HG03354 (cell line): Measurements from ENCODE around the gene SEMA5A.
A peak's percentile ranks its signal among the peaks of the same experiment; 100 is the strongest.

Source experiments
- ATAC-seq: cut with Tn5 transposase; IDR thresholded peaks from one replicate; pipeline ENCODE4 v1.9.1; 2021; ENCODE audit warnings: mild to moderate bottlenecking; ENCODE audit not compliant: unreplicated experiment, poor library complexity, severe bottlenecking

The SEMA5A gene

GRCh38 chr5:9166202-9167112 lies 379.4 kb downstream of the SEMA5A start:
- ATAC-seq: no peak

- ATAC-seq: no peak
Observed at GRCh38 chr5:9165546-9165945, 380.3 kb downstream of the SEMA5A start.

GRCh38 chr5:9160747-9161146 lies 385.1 kb downstream of the SEMA5A start:
- no peak for ATAC-seq

DNA sequence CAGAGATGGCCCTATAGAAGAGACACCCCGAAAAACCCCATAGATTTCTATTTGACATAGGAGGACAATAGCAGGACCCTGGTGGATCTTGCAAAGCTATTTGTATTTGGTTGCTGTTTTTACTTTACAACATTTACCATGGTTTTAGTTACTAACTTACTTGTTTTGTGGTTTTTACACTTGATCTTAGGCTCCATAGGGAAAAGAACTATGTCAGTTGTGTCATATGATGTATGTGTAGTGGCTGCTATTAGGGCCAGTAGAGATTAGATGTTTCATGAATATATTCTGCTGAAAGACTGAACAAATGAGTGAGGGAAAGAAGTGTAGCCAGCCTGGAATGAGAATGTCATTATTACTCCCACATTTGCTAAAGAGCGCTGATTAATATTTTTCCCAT lies 388.1 kb downstream of the SEMA5A start:
- no peak for ATAC-seq

DNA sequence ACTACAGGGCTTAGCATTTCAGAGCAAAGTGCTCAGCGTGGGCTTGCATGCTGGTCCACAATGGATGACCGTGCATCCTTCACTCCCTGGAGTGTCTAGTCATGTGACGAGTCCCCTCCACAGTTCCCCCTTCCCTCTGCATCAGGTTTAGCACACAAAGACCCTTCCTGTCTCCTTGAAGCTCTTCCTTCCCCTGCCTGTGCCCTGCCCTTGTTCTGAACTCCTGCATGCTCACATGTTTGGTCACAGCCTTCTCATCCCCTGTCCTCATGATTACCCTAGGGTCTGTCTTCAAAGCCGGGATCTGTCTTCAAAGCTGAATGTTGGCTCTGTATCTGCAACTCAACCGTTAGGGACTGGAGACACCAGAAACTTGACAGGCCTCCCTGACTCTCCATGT lies 388.9 kb downstream of the SEMA5A start:
- ATAC-seq: no peak

GRCh38 chr5:9156282-9156681 lies 389.6 kb downstream of the SEMA5A start:
- ATAC-seq: no peak

- no peak for ATAC-seq
Observed at GRCh38 chr5:9151684-9152427, 394.0 kb downstream of the SEMA5A start.

DNA sequence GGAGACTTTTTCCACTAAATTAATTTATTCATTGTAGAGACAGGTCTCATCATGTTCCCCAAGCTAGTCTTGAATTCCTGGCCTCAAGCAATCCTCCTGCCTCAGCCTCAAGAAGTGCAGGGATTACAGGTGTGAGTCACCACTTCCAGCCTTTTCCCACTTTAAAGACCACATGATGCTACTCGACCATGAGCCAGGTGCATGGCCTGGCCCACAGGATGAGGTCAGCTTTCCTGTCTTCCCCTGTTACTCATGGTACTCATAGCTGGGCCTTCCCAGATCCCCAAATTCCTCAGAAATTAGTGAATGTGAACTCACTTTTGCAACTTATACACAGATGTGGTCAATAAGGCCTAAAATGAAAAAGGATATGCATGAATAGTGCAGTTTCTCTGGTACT lies 395.9 kb downstream of the SEMA5A start:
- no peak for ATAC-seq

DNA sequence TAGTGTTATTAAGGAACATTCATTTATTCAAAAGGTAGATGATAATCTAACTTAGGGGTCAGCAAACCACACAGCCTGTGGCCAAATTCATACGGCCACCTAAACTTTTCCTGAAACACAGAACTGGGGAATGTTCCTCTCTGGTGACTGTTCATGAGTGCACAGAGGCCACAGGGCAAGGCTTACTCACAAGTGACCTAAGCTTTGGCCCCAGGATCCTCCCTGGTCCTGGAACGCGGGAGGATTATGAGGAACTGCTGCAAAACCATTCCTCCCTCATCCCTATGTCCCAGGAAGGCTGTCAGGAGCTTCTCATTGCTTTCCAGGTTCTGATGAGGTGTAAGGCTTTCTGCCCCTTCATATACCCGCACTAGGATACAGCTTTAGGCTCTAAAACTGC lies 397.6 kb downstream of the SEMA5A start:
- no peak for ATAC-seq

- ATAC-seq: no peak
Observed at GRCh38 chr5:9140711-9141110, 405.2 kb downstream of the SEMA5A start.

GRCh38 chr5:9140202-9140601 lies 405.7 kb downstream of the SEMA5A start:
- ATAC-seq: no peak

- ATAC-seq: no peak
Observed at GRCh38 chr5:9139344-9139743, 406.5 kb downstream of the SEMA5A start.

DNA sequence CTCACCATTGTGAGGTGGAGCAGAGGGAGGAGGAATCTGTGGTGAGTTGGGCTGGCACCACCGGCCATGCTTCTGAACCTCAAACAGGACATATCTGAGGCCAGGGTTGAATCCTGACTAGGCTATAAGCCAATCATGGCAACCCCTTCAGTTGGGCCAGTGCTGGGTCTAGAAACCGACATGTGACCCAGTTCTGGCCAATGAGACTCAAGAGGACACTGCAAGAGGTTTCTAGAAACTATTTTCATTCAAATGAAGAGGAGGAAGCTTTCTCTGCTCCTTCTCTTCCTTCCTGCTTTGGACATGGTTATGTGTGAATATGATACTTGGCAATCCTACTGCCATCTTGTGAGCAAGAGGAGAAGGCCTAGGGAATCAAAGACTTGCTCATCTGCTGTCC lies 417.7 kb downstream of the SEMA5A start:
- no peak for ATAC-seq

DNA sequence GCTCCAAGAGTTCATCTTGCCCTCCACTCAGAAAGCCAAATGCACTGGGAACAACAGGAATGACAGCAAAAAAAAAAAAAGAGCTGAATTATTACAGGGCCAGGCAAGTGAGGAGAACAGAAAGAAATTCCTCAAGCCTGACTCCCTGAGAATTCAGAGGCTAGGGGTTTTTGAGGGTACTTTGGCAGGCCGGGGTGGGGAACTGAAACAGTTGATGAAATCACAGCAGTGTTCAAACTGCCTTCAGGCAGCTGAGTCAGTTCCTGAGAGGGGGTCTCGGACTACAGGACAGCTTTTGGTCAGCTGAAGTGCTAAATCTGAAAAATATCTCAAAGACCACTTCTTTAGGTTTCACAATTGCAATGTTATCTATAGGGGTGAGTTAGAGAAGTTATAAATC lies 419.4 kb downstream of the SEMA5A start:
- no peak for ATAC-seq

- ATAC-seq: peak; percentile 78
Observed at GRCh38 chr5:9125852-9126251, 420.0 kb downstream of the SEMA5A start.

- ATAC-seq: no peak
Observed at GRCh38 chr5:9124838-9125237, 421.0 kb downstream of the SEMA5A start.

- no peak for ATAC-seq
Observed at GRCh38 chr5:9124071-9124470, 421.8 kb downstream of the SEMA5A start.

- ATAC-seq: no peak
Observed at GRCh38 chr5:9122528-9122927, 423.3 kb downstream of the SEMA5A start.

- ATAC-seq: no peak
Observed at GRCh38 chr5:9121597-9121996, 424.3 kb downstream of the SEMA5A start.

DNA sequence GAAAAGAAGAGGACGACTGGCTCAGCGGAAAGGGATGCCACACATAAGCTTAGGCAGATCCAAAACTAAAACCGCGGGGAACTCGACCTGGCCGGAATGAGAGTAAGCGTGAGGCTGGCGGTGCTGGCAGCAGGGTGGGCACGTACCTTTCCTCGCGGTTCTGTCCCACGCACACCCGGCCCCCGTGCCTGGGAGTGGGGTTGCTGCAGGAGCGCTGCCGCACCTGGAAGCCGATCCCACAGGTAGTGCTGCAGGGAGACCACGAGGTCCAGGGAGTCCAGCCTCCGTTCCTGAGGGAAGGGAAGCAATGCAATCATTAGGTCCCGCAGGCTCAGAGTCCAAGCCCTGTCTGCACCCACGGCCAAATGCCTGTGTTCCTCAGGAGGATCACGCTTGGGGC lies 427.0 kb downstream of the SEMA5A start:
- ATAC-seq: no peak

DNA sequence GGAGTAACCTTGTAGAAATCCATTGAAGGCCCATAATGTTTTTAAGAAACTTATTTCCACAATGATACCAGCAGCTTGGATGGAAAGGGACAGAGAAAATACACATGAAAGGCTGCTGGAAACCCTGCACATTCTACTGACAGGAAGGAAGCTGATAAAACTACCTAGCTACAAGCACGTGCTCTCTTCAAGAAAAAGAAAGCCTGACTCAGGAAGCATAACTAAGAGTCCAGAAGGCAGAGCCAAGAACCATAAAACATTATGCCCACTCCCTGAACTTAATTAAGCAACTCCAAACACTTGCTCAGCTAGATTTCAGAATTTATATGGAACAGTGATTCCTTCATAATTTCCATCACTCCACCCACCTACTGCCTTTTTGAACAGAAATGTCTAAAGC lies 430.8 kb downstream of the SEMA5A start:
- ATAC-seq: no peak
